GM18508 (cell line): ENCODE data around the gene GAD1.

ENCODE experiments used
- ATAC-seq: cut with Tn5 transposase; IDR thresholded peaks from one replicate; pipeline ENCODE4 v1.9.1; 2021; ENCODE audit warnings: moderate number of reproducible peaks; ENCODE audit not compliant: insufficient read depth, unreplicated experiment

The GAD1 gene

GRCh38 chr2:170886386-170886785, 69.7 kb downstream of the GAD1 start:
- no peak for ATAC-seq

- no peak for ATAC-seq
Observed at GRCh38 chr2:170887496-170887895, 70.8 kb downstream of the GAD1 start.

- ATAC-seq: no peak
Observed at GRCh38 chr2:170887896-170888295, 71.2 kb downstream of the GAD1 start.

- no peak for ATAC-seq
Observed at GRCh38 chr2:170891893-170892292, 75.2 kb downstream of the GAD1 start.

- no peak for ATAC-seq
Observed at GRCh38 chr2:170892391-170892951, 75.8 kb downstream of the GAD1 start.

GRCh38 chr2:170895023-170895757, 78.5 kb downstream of the GAD1 start:
- ATAC-seq: no peak

GRCh38 chr2:170896622-170897021, 79.9 kb downstream of the GAD1 start:
- ATAC-seq: no peak

- no peak for ATAC-seq
Observed at GRCh38 chr2:170897108-170897507, 80.4 kb downstream of the GAD1 start.

GRCh38 chr2:170905864-170906263, 89.2 kb downstream of the GAD1 start:
- no peak for ATAC-seq
